AG10803 (cell line): ENCODE data around the gene SOX2.

Source experiments
- DNase-seq: peaks from one replicate; pipeline ENCODE4 v3.0.0; 2010; ENCODE audit warnings: low read depth
- H3K4me3 ChIP-seq: 2 replicates; pipeline ENCODE4 v1.5.1; 2011; ENCODE audit warnings: mild to moderate bottlenecking, low read length, control low read depth
- CTCF ChIP-seq: conservative IDR thresholded peaks from 2 replicates; pipeline ENCODE4 v1.5.1; 2011; ENCODE audit warnings: mild to moderate bottlenecking, low read length, control low read depth, inconsistent platforms

The SOX2 gene

GRCh38 chr3:181704421-181705085, 7.2 kb upstream of the SOX2 start:
- H3K4me3 ChIP-seq = no peak overlapping the region
- no peak for DNase-seq
- TF ChIP-seq CTCF = no peak

- H3K4me3 ChIP-seq = no peak overlapping the region
- TF ChIP-seq CTCF = no peak
- DNase-seq = no peak
Observed at GRCh38 chr3:181705086-181705480, 6.6 kb upstream of the SOX2 start.

- DNase-seq = no peak
- H3K4me3 ChIP-seq = no peak overlapping the region
- TF ChIP-seq CTCF = no peak
Observed at GRCh38 chr3:181707980-181708379, 3.7 kb upstream of the SOX2 start.

- no peak overlapping the region for H3K4me3 ChIP-seq
- TF ChIP-seq CTCF = peak; percentile 72
- peak; percentile 48 for DNase-seq
Observed at GRCh38 chr3:181709537-181710279, 2.0 kb upstream of the SOX2 start.

GRCh38 chr3:181710345-181711291, 1.1 kb upstream of the SOX2 start:
- DNase-seq = no peak

GRCh38 chr3:181712226-181712552, 464 bp downstream of the SOX2 start:
- no peak for TF ChIP-seq CTCF
- DNase-seq = no peak
- H3K4me3 ChIP-seq = peak overlapping the region; percentile 40

More at GRCh38 chr3:181710345-181711291, 1.1 kb upstream of the SOX2 start:
- TF ChIP-seq CTCF = no peak
- no peak overlapping the region for H3K4me3 ChIP-seq
